IMR-90 (cell line): Measurements from ENCODE around the gene NFKBIE. TPM values are rescaled to one million over a fixed set of nuclear protein-coding genes. Genes with fewer than 3 reads are reported as not detected.

ENCODE experiments used
- ATAC-seq: fragments of 200-7000 bp; cut with Tn5 transposase; 2 replicates; pipeline ENCODE4 v1.9.1; 2020; ENCODE audit warnings: low read depth, mild to moderate bottlenecking, moderate library complexity
- BruUV-seq: library from RNA; stranded (reverse); fragments of 400-500 nt; replicated peaks from 2 replicates; lab custom pipeline; 2021; lab: Mats Ljungman, UMichigan
- CTCF ChIA-PET: fragments of 300-600 bp; formaldehyde crosslinking; extraction: SDS; loops from one replicate; lab custom pipeline; 2021; ENCODE audit warnings: antibody characterized with exemption; lab: Yijun Ruan, JAX
- POLR2A ChIA-PET: fragments of 300-600 bp; sonication (Branson Sonifier 250); formaldehyde crosslinking; loops from one replicate; lab custom pipeline; 2022; ENCODE audit warnings: antibody characterized with exemption; ENCODE audit not compliant: unreplicated experiment; lab: Charles Lee
- DNase-seq: peaks from one replicate; pipeline ENCODE4 v3.0.0; 2013
- H2AFZ ChIP-seq: replicated peaks from 2 replicates; pipeline ENCODE3; 2013; ENCODE audit warnings: low read length, mild to moderate bottlenecking; ENCODE audit not compliant: poor library complexity
- H2AK5ac ChIP-seq: 2 replicates; pipeline ENCODE4 v1.6.1; 2013; ENCODE audit warnings: low read depth, low read length, inconsistent platforms
- H2AK9ac ChIP-seq: replicated peaks from 2 replicates; pipeline ENCODE3; 2013; ENCODE audit warnings: mild to moderate bottlenecking, low read depth, low read length, moderate library complexity; ENCODE audit not compliant: poor library complexity
- H2BK120ac ChIP-seq: 2 replicates; pipeline ENCODE4 v1.6.1; 2013; ENCODE audit warnings: low read depth, low read length, inconsistent platforms
- H2BK15ac ChIP-seq: 3 replicates; pipeline ENCODE4 v1.6.1; 2013; ENCODE audit warnings: low read depth, low read length, inconsistent platforms
- H2BK20ac ChIP-seq: 2 replicates; pipeline ENCODE4 v1.6.1; 2013; ENCODE audit warnings: low read depth, mild to moderate bottlenecking, inconsistent platforms, low read length, moderate library complexity
- H2BK5ac ChIP-seq: 2 replicates; pipeline ENCODE4 v1.6.1; 2013; ENCODE audit warnings: mild to moderate bottlenecking, low read depth, low read length, inconsistent platforms; ENCODE audit not compliant: poor library complexity, severe bottlenecking
- H3K14ac ChIP-seq: replicated peaks from 2 replicates; pipeline ENCODE4 v1.6.1; 2013; ENCODE audit warnings: low read depth, low read length, inconsistent platforms
- H3K18ac ChIP-seq: 2 replicates; pipeline ENCODE4 v1.6.1; 2013; ENCODE audit warnings: low read depth, low read length, control low read depth
- H3K23ac ChIP-seq: 2 replicates; pipeline ENCODE4 v1.6.1; 2013; ENCODE audit warnings: low read depth, low read length, inconsistent platforms
- H3K27ac ChIP-seq: 2 replicates; pipeline ENCODE4 v1.5.1; 2013; ENCODE audit warnings: mild to moderate bottlenecking, control low read depth, low read length; ENCODE audit not compliant: insufficient read depth
- H3K27me3 ChIP-seq: 2 replicates; pipeline ENCODE4 v1.6.1; 2013; ENCODE audit warnings: low read length; ENCODE audit not compliant: control insufficient read depth, insufficient read depth
- H3K36me3 ChIP-seq: 2 replicates; pipeline ENCODE4 v1.6.1; 2013; ENCODE audit warnings: low read length, mixed read lengths; ENCODE audit not compliant: control insufficient read depth, insufficient read depth
- H3K4ac ChIP-seq: 2 replicates; pipeline ENCODE4 v1.6.1; 2013; ENCODE audit warnings: low read depth, low read length, inconsistent platforms
- H3K4me1 ChIP-seq: 2 replicates; pipeline ENCODE4 v1.6.1; 2013; ENCODE audit warnings: low read length, mixed read lengths; ENCODE audit not compliant: control insufficient read depth, insufficient read depth
- H3K4me2 ChIP-seq: 2 replicates; pipeline ENCODE4 v1.6.1; 2013; ENCODE audit warnings: low read depth, mild to moderate bottlenecking, control low read depth, low read length, moderate library complexity
- H3K4me3 ChIP-seq: 2 replicates; pipeline ENCODE4 v1.5.1; 2013; ENCODE audit warnings: low read depth, mild to moderate bottlenecking, control low read depth, low read length, moderate library complexity; ENCODE audit not compliant: insufficient read depth
- H3K56ac ChIP-seq: 2 replicates; pipeline ENCODE4 v1.6.1; 2013; ENCODE audit warnings: low read length, inconsistent platforms; ENCODE audit not compliant: insufficient read depth; ENCODE audit errors: extremely low read depth
- H3K79me1 ChIP-seq, 2 experiments: 2 replicates each; pipeline ENCODE4 v1.6.1; 2013; ENCODE audit warnings: low read length in 2 of 2, inconsistent platforms in 1 of 2, low read depth in 1 of 2
- H3K9ac ChIP-seq: 2 replicates; pipeline ENCODE4 v1.6.1; 2013; ENCODE audit warnings: low read depth, low read length, control low read depth
- H3K9me1 ChIP-seq: 2 replicates; pipeline ENCODE4 v1.6.1; 2013; ENCODE audit warnings: low read length, inconsistent platforms; ENCODE audit not compliant: insufficient read depth
- H3K9me3 ChIP-seq: 2 replicates; pipeline ENCODE4 v1.6.1; 2013; ENCODE audit warnings: low read length; ENCODE audit not compliant: control insufficient read depth, insufficient read depth
- H4K20me1 ChIP-seq: 2 replicates; pipeline ENCODE4 v1.6.1; 2013; ENCODE audit warnings: low read length, inconsistent platforms; ENCODE audit not compliant: insufficient read depth
- H4K5ac ChIP-seq: 2 replicates; pipeline ENCODE4 v1.6.1; 2013; ENCODE audit warnings: mild to moderate bottlenecking, low read depth, low read length, control low read depth
- H4K8ac ChIP-seq, 2 experiments: 2 replicates each; pipeline ENCODE4 v1.6.1; 2013; ENCODE audit warnings: low read depth in 2 of 2, low read length in 2 of 2, control low read depth in 1 of 2, inconsistent platforms in 1 of 2
- H4K91ac ChIP-seq: 2 replicates; pipeline ENCODE4 v1.6.1; 2013; ENCODE audit warnings: low read depth, low read length, inconsistent platforms; ENCODE audit not compliant: insufficient read depth
- BHLHE40 ChIP-seq: fragments of 150-350 bp; IDR thresholded peaks from 2 replicates; pipeline ENCODE4 v1.6.1; 2016; ENCODE audit warnings: mild to moderate bottlenecking, low read depth, low read length
- CEBPB ChIP-seq: IDR thresholded peaks from 2 replicates; pipeline ENCODE4 v1.6.1; 2012; ENCODE audit warnings: low read depth, low read length, improper control_type of control experiment
- CHD1 ChIP-seq: IDR thresholded peaks from 2 replicates; pipeline ENCODE4 v1.6.1; 2012; ENCODE audit warnings: low read depth, low read length, improper control_type of control experiment
- CTCF ChIP-seq: conservative IDR thresholded peaks from 2 replicates; pipeline ENCODE4 v1.5.1; 2012; ENCODE audit warnings: mild to moderate bottlenecking, low read depth, low read length, improper control_type of control experiment
- ELK1 ChIP-seq: fragments of 150-350 bp; IDR thresholded peaks from 2 replicates; pipeline ENCODE4 v1.6.1; 2016; ENCODE audit warnings: low read depth, mild to moderate bottlenecking, low read length, moderate library complexity, borderline replicate concordance
- MAFK ChIP-seq: IDR thresholded peaks from 2 replicates; pipeline ENCODE4 v1.6.1; 2012; ENCODE audit warnings: low read depth, low read length, improper control_type of control experiment
- MAZ ChIP-seq: IDR thresholded peaks from 2 replicates; pipeline ENCODE4 v1.6.1; 2012; ENCODE audit warnings: low read depth, mild to moderate bottlenecking, low read length, improper control_type of control experiment, moderate library complexity, borderline replicate concordance
- NFE2L2 ChIP-seq: fragments of 150-350 bp; IDR thresholded peaks from 2 replicates; pipeline ENCODE4 v1.6.1; 2016; ENCODE audit warnings: low read depth, mild to moderate bottlenecking, low read length
- POLR2A ChIP-seq: IDR thresholded peaks from 2 replicates; pipeline ENCODE4 v1.6.1; 2012; ENCODE audit warnings: mild to moderate bottlenecking, low read depth, low read length
- RAD21 ChIP-seq: IDR thresholded peaks from 2 replicates; pipeline ENCODE4 v1.6.1; 2012; ENCODE audit warnings: low read length, improper control_type of control experiment
- RCOR1 ChIP-seq: IDR thresholded peaks from 2 replicates; pipeline ENCODE4 v1.6.1; 2012; ENCODE audit warnings: mild to moderate bottlenecking, low read length, improper control_type of control experiment; ENCODE audit not compliant: insufficient replicate concordance
- SMC3 ChIP-seq: fragments of 150-350 bp; IDR thresholded peaks from 2 replicates; pipeline ENCODE4 v1.6.1; 2016; ENCODE audit warnings: low read depth, mild to moderate bottlenecking, antibody characterized with exemption, low read length, moderate library complexity
- USF2 ChIP-seq: fragments of 150-350 bp; IDR thresholded peaks from 2 replicates; pipeline ENCODE4 v1.6.1; 2017; ENCODE audit warnings: mild to moderate bottlenecking, antibody characterized with exemption, low read length, low read depth
- whole genome bisulfite sequencing, 2 experiments: methylation state at CpG; one replicate each; pipeline versions ENCODE4 v1.1.5 to v1.1.7; 2013; ENCODE audit warnings: missing lambda C conversion rate in 2 of 2; ENCODE audit not compliant: insufficient read length in 1 of 2; ENCODE audit errors: extremely low coverage in 2 of 2; 5-methylcytosine and 5-hydroxymethylcytosine counted together
- dilution Hi-C: fragments of 300-500 bp; cut with HindIII; formaldehyde crosslinking; loops from one replicate; pipeline ENCODE4 v1.14.3; 2018; ENCODE audit warnings: low sequenced_read_pairs; ENCODE audit not compliant: unreplicated experiment
- in situ Hi-C: fragments of 300-500 bp; cut with MboI; formaldehyde crosslinking; loops from 3 replicates; pipeline ENCODE4 v1.14.3; 2019; ENCODE audit warnings: low sequenced_read_pairs, inconsistent platforms, mixed read lengths
- intact Hi-C: fragments of 100-400 bp; cut with micrococcal nuclease; formaldehyde crosslinking; loops from 2 replicates; pipeline ENCODE4 v1.10.0; 2022
- polyA plus RNA-seq, 3 experiments: library from polyadenylated mRNA; depleted of rRNA; stranded (reverse); fragments of >200 nt; gene quantifications; 2 replicates each; pipeline ENCODE4 v1.2.3, GENCODE V29; 2012; ENCODE audit warnings: low replicate concordance in 1 of 3
- total RNA-seq: library from RNA; depleted of rRNA; stranded (reverse); fragments of >200 nt; gene quantifications from 2 replicates; pipeline ENCODE4 v1.2.3, GENCODE V29; 2012

The NFKBIE gene
- total and polyA plus RNA-seq, 2 of the 4 experiments (the other 2 are of a cell fraction) = 7.9 to 13.0 TPM

- no peak overlapping the region for H3K14ac ChIP-seq
- no peak overlapping the region for H2BK120ac ChIP-seq
- DNase-seq = peak; percentile 46
- no TSS peak for BruUV-seq
- H3K9me1 ChIP-seq = peaks cover 3% of the 10 kb centered on the region; the same call in 1 of the 2 replicates
- POLR2A ChIA-PET = interaction anchor here (0.6 to 0.7 kb wide), 3 partner anchors 20 to 110 kb away, joined by 7 to 13 read pairs (median 10); no protein-coding TSS in a partner anchor
- H3K23ac ChIP-seq = no peak overlapping the region
- H3K9me3 ChIP-seq = no peaks in the 10 kb centered on the region
- H4K8ac ChIP-seq = no peak overlapping the region
- CTCF ChIA-PET = interaction anchor here (0.5 to 1.4 kb wide), 10 partner anchors 30 to 1669 kb away, joined by 3 to 12 read pairs (median 3); no protein-coding TSS in a partner anchor
- dilution Hi-C loops (no loop called here), in situ Hi-C loops (no loop called here), intact Hi-C loops (loop anchor here (1.0 kb wide), 2 partner anchors 36 to 70 kb away; no protein-coding TSS in a partner anchor)
- peaks cover 46% of the 10 kb centered on the region for H3K27me3 ChIP-seq
- no peaks in the 10 kb centered on the region for H3K36me3 ChIP-seq
- H3K18ac ChIP-seq = no peak overlapping the region
- TF ChIP-seq USF2 (no peak), MAZ (no peak), MAFK (no peak), BHLHE40 (no peak), POLR2A (no peak), NFE2L2 (no peak), CHD1 (no peak), ELK1 (no peak), RAD21 (peak; percentile 89), CEBPB (no peak), RCOR1 (no peak), SMC3 (peak; percentile 78), CTCF (peak; percentile 90)
- no peak overlapping the region for H3K4ac ChIP-seq
- no peak overlapping the region for H3K9ac ChIP-seq
- no peak overlapping the region for H3K27ac ChIP-seq
- H2BK15ac ChIP-seq = no peak overlapping the region
- no peak overlapping the region for H2AK5ac ChIP-seq
- H3K4me3 ChIP-seq = no peak overlapping the region
- ATAC-seq = no peak
- peaks cover 9% of the 10 kb centered on the region; the same call in 1 of the 2 replicates for H4K20me1 ChIP-seq
- H2BK20ac ChIP-seq = no peak overlapping the region
- no peak overlapping the region for H2BK5ac ChIP-seq
- H3K56ac ChIP-seq = no peak overlapping the region
- no peak overlapping the region for H2AFZ ChIP-seq
- H2AK9ac ChIP-seq = no peak overlapping the region
- H3K4me2 ChIP-seq = no peak overlapping the region
- no peak overlapping the region for H4K91ac ChIP-seq
- peaks cover 13% of the 10 kb centered on the region for H3K4me1 ChIP-seq
- H4K5ac ChIP-seq = no peak overlapping the region
- H3K79me1 ChIP-seq = peaks cover 15 to 18% of the 10 kb centered on the region in 2 experiments
- WGBS, 2 experiments = 0% methylated on average over 2 of the region's 5 CpGs; no CpG with 5 or more reads in 1 of the 2 experiments
These were observed 2.8 kb upstream of the NFKBIE start for GRCh38 chr6:44268095-44268628.
